ENCODE data around the gene VPS8. TPM values are rescaled to one million over a fixed set of nuclear protein-coding genes. Genes with fewer than 3 reads are reported as not detected.

The VPS8 gene
- total and polyA plus RNA-seq, 2 of the 13 experiments (the other 11 are each of a cell fraction or from before 2014, with no cell fraction given) = 14.2 to 35.1 TPM

GRCh38 chr3:184766555-184767261 lies 45.3 kb upstream of the VPS8 start (continued):
- TF ChIP-seq E2F1 (CRISPR knock-in tag; IDR thresholded peaks at IDR 0.05) = no peak
- no peak for TF ChIP-seq ZNF446 (CRISPR knock-in tag; IDR thresholded peaks at IDR 0.05)
- TF ChIP-seq ZNF768 (CRISPR knock-in tag; IDR thresholded peaks at IDR 0.05) = no peak
- TF ChIP-seq KIAA2018 (CRISPR knock-in tag; IDR thresholded peaks at IDR 0.05; ENCODE audit: borderline replicate concordance) = no peak
- TF ChIP-seq MTA3 (CRISPR knock-in tag; IDR thresholded peaks at IDR 0.05) = no peak
- TF ChIP-seq ZNF468 (CRISPR knock-in tag; IDR thresholded peaks at IDR 0.05) = no peak
- TF ChIP-seq, protein P1, sequence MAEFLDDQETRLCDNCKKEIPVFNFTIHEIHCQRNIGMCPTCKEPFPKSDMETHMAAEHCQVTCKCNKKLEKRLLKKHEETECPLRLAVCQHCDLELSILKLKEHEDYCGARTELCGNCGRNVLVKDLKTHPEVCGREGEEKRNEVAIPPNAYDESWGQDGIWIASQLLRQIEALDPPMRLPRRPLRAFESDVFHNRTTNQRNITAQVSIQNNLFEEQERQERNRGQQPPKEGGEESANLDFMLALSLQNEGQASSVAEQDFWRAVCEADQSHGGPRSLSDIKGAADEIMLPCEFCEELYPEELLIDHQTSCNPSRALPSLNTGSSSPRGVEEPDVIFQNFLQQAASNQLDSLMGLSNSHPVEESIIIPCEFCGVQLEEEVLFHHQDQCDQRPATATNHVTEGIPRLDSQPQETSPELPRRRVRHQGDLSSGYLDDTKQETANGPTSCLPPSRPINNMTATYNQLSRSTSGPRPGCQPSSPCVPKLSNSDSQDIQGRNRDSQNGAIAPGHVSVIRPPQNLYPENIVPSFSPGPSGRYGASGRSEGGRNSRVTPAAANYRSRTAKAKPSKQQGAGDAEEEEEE (CRISPR knock-in tag; IDR thresholded peaks at IDR 0.05; ENCODE audit: borderline replicate concordance) = no peak
- no peak for TF ChIP-seq HNF4G (IDR thresholded peaks at IDR 0.05; ENCODE audit: borderline replicate concordance, low read depth, low read length)
- TF ChIP-seq HNF4G (CRISPR knock-in tag; IDR thresholded peaks at IDR 0.05; ENCODE audit: borderline replicate concordance, low read depth) = no peak

Measured in HepG2 (cell line).